Measurements from ENCODE around the gene DSCAM.

DSCAM gene

DNA sequence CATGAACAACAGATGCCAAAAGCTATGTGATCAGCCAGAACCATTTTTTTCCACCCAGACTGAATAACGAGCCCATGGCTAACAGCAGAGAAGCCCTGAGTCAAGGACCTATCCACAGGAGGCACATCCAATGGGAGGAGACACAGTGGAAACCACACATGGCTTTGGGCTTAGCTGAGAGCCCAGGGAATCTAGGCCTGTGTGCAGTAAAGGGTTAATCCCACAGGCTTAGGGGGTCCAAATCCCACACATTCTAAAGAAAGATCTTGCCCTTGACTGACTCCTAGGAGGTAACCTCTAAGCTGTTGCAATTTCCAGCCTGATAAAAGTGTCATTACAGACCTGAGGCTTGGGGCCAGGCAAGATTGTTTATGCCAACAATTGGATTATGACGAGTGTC lies 194.5 kb downstream of the DSCAM start:
- DNase-seq: no peak

DNA sequence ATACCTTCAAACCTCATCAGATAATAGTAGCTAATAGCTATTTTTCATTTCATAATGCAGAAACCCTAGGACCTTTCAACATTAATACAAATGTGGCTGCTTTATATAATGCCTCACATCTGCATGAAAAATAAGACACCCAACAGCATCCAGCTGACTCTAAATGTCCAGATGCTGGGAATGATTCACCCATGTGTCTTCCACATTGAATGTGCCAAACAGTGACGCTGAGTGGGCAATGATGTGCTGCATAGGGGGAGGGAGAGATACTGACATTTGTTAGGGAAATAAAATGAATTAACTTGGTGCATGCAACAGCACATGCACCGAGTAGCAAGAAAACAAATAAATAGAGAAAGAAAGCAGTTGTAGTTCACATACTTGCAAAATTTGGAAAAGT lies 199.3 kb downstream of the DSCAM start:
- no peak for DNase-seq

DNA sequence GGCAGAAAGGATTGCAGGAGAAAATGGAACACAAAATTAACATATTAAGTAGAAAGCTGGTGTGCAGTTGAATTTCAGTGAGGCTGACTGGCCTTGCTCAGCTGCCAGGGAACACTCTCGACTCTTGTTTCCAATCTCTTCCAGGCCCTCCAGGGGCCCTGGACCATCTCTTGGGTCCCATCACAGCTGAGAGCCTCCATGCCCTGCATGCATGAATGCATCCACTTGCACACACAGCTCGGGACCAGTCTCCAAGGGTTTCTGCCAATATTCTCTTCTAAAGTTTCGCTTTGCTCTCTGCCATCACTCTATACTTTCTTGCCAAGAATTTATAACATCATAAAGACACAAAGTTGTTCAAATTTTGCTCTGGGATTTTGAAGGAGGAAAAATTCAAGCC lies 200.3 kb downstream of the DSCAM start:
- no peak for DNase-seq

DNA sequence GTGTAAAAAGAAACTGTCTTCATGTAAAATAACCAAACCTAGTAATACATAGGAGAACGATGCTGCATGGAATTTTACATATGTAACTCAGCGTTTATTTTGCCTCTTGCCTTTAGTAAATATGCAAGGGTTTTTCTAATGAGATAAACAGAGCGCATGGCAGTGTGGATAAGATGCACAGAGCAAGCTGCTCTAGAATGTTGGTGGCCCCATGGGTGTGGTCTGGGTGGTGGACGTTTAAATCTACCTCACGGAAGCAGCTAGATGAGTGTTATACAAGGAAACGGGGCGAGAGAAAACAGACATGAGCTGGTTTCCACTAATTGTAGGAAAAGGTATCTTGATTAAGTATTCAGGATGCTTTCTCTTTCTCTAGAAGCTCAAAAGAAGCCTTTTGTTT lies 205.9 kb downstream of the DSCAM start:
- no peak for DNase-seq

DNA sequence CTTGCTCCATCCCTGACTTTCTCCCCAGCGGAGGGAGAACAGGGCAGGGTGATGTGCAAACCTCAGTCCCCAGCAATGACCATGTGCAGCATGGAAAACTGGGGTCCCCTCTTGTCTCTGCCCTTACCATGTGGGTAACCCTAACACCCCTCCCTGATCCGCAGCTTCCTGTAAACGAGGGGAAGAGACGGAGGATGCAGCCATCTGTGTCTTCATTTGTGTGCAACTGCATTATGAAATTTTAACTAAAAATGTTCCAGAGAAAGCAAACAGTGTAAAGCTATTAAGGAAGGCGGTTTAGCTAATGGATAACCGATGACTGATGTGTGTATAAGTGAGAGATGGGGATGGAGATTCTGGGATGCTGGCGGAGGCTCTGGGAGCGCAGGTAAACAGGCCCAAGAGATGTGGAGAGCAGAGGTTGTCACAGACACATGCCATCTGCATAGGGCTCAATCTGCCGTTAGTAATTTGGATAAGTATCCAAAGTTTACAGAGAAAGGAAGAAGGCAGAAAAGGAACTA lies 206.6 kb downstream of the DSCAM start:
- DNase-seq: no peak

DNA sequence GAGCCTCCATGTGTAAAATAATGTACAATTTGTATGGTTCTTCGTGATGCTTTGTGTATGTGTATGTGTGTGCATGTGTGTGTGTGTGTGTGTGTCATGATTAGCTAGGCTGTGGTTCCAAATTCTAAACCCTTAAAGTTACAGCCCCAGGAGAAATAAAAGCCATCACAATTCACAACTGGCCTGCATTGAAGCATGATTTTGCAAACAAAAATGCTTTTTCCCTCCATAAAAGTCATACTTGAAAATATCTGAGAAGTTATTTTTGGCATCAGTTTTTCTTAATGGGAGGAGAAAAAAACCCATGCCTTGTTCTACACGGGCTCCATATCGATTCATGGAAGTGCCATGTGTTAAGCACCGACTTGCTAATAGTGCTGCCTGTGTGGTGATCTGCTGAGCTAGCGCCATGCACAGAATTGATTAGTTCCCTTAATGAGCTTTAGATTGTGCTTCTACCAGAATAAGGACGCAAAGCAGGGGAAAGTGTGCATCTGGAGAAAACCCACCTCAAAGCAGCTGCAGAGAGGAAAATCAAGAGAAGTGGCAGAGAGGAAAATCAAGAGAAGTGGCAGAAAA lies 207.3 kb downstream of the DSCAM start:
- no peak for DNase-seq

DNA sequence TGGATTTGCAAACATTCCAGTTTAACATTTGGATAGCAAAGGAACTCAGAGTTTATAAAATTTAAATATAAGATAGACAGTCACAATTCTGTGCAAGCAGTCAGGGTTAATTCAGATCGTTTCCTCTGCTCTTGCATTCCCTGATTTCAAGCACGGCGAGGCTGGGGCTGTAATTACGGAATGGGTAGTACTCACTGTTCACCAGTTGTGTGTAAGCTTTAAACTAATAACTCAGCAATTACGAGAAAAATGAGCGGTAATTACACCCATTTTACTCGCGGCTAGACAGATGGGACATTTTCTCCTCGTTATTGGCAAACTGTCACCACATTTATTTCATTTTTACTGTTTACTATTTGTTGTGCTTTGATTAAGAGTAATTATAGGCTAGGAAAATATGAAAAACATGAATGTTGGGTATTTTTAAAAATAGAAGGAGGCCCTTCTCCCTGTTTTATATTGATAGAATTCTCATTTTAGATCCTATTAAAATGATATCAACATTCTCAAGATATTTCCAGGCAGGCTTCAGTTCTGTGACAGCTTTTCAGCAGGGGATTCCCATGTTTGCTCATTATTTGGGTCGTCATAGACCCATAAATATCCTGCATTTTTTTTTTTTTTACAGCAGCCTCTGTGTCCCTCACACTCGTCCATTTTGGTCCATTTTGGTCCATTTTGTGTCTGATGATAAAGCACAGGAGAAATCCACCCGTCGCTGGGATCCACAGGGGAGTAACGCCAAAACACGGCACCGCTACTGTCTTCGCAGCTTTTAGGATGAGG lies 208.3 kb downstream of the DSCAM start:
- DNase-seq: no peak

DNA sequence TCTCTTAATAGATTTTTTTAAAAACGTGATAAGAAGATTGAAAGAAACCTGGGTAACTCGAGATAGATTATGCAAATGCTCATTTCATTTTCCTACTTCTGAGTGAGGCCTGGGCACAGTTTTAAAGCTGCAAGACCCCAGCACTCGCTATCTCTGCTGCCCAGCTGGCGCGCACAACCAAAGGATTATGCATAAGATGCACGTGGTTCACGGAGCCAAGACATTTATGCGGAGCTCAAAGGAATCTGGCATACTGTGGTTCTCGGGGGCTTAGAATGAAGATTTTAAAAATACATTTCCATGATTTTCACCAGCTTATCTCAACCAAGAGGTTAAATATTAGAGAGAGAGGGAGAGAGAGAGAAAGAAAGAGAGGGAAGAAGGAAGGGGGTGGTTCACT lies 210.9 kb downstream of the DSCAM start:
- DNase-seq: no peak

DNA sequence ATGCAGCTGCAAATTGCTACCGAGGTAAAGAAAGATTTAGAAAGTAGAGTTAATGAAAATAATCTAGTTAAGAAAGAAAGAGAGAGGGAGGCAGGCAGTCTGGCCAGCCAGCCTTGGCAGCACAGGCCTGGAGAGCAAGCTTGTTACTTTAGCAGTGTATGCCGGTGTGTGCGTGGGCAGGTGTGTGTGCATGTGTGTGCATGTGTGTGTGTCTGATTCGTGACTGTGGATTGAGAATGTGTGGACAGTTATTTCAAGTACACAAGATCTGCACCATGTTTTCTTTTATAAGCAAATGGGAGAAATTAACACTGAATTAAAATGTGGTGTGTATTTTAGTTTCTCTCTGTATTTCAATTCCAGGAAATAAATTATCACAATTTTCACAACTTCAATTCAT lies 211.6 kb downstream of the DSCAM start:
- no peak for DNase-seq

DNA sequence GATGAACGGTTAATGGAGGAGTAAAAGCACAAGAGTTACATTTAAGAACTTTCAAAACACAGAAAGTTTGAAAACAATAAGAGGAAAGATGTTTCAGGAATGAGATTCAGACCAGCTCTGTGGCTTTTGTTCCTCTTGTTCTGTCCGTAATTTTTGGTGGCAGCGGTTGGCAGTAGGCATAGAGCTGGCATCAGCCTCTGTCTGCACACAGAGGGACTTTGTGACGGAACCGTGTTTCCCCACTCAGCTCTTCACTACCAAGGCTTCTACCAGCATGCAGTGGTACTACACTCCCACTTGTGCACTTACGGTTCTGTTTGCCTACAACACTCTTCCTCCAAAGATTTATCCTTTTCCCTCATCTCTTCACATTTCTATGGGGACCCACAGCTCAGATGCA lies 212.8 kb downstream of the DSCAM start:
- DNase-seq: no peak

DNA sequence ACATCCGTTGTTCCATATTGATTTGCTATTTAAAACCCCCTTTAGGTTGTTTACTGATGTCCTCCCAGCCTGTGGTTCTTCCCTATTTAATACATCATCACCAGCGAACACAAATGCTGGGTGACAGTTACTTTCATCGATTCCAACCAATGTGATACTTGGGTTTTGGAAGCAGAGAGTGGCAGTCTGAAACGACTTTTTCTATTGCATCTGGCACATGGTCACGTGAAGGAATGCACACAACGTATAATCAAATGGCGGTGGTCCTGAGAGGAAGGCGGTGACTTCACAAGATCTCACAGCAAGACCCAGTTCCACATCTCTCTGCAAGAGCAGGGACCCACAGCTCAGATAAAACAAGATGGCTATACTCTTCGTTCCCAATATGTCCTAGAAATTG lies 213.9 kb downstream of the DSCAM start:
- DNase-seq: no peak

DNA sequence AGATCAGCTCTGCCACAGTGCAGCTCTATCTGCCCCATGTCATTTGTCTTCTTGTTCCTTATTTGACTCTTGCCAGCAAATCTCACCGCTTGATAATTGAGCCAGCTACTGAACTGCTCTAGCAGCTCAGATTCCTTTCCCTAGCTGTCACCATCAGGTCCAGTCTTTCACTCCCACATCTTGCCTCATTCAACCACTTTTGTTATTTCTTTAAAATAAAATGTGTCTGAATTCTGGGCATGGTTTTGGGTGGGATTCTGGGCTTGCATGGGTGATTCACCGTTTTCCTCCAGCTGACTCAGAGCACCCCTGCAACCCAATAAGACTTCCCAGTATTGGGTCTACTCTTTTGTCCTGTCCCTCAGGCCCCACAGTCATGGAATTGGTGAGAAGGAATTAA lies 215.7 kb downstream of the DSCAM start:
- DNase-seq: no peak

DNA sequence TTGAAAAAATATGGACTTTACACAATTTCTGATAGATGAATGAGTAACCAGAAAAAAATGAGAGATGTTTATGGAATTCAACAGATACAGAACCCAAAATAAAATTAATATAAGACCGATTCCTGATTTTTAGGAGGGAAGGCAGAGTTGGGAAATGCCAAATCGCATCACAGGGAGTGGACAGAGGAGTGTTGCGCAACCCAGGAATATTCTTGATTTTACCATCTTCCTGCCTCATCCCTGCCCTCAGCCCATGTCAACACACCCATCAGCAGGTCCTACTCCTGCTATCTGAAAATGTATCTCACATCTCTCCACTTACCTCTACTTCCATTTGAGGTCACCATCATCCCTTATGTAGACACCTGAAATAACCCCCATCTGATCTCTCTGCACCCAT lies 221.0 kb downstream of the DSCAM start:
- no peak for DNase-seq

DNA sequence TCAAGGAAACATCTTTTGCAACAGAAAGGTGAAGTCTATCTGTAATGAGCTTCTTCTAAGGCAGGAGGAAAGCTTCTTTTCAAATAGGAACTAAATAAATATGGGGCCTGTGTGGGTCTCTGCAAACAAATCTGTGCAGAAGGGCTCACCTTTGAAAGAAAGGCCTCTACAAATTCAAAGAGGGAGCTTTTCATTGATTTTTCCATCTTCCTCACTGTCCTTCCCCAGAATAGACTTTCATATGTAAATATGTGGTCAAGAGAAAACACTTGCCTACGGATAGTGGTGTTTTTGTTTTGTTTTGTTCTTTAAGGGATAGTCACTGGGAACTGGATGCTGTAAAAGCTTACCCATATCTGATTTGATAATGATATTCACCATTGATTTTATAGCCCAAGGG lies 223.4 kb downstream of the DSCAM start:
- no peak for DNase-seq

DNA sequence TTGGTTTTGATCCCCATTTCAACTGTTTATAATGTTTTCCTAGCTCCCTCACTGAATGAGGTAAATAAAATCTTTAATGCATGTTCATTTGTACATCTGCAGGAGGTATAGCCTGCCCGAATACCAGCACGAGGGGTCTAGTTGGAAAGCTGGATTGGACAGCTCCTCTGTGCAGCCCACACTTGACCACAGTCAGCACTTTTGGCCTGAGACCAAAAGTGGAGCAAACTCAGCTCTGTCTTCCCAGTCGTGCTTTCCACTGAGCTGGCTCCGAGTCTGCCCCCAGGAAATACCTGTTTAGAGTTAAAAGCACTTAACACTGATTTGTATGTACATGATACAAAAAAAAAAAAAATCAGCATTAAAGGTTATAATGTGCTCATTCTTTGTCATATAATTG lies 224.4 kb downstream of the DSCAM start:
- no peak for DNase-seq

DNA sequence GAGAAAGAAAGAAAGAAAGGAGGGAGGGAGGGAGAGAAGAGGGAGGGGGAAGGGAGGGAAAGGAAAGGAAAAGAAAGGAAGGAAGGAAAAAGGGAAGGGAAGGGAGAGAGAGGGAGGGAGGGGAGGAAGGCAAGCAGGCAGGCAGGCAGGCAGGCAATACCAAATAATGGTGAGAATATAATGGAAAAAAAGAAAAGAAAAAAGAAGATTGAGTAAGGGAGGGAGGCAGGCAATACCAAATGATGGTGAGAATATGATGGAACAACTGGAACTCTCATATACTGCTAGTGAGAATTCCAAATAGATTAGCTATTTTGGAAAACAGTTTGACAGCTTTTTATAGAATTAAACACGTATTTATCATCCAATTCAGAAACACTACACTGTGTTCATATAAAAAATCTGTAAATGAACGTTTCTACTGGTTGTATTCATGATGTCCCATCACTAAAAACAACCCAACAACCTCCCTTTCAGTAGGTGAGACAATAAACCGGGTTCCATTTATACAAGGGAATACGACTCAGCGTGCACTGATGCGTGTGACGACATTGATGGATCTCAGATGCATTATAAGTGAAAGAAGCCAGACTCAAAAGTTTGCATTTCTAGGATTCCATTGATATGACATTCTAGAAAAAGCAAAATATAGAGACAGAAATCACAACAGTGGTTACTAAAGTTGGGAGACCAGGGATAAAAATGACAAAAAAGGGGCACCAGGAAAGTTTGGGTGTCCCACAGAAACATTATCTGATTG lies 226.4 kb downstream of the DSCAM start:
- no peak for DNase-seq

DNA sequence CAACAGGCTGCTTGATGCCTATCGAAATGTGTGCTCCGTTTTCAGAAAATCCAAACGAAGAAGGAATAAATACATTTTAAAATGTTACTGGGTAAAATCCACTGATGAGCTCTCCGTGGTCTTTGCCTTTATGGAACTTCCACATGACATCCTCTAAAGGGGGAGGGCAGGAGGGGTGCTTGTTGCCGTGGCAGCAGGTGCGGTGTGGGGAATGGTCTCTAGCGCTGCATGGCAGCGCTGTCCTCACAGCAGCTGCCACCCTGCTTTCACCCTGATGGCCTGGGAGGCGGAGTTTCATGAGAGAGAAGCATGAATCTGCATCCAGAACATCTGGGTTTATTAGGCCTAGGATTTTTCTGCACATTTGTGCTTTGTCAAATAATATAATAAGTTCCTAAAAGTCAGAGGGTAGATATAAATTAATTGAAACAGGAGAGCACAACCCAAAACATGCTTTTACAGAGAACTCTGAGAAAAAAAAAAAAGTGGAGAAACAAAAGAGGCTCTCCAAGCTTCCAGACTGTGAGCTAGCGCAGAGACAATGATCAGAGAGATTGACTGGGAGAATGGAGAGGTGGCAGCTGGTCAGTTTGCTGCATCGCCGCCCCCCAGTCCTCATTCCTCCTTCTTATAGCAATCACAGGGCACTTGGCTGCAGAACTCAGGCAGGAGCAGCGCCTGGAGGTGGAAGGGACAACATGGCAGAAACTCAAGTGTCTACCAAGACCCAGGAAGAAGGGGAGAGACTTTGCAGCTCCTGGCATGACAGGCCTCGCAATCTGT lies 228.6 kb downstream of the DSCAM start:
- no peak for DNase-seq

DNA sequence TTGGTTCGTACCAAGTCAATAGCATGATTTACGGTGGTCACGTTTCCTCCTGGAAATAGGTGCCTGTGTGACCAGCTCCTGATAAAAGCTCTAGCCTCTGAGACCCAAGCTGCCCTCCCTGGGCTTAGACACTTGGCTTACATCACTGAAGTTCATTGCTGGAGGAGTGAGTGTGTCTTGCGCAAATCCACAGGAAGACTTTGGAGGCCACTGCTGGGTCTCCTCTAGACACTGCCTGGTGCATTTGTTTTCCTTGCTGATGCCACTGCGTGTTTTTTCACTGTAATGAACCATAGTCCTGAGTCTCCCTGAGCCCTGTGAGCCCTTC lies 230.6 kb downstream of the DSCAM start:
- no peak for DNase-seq

DNA sequence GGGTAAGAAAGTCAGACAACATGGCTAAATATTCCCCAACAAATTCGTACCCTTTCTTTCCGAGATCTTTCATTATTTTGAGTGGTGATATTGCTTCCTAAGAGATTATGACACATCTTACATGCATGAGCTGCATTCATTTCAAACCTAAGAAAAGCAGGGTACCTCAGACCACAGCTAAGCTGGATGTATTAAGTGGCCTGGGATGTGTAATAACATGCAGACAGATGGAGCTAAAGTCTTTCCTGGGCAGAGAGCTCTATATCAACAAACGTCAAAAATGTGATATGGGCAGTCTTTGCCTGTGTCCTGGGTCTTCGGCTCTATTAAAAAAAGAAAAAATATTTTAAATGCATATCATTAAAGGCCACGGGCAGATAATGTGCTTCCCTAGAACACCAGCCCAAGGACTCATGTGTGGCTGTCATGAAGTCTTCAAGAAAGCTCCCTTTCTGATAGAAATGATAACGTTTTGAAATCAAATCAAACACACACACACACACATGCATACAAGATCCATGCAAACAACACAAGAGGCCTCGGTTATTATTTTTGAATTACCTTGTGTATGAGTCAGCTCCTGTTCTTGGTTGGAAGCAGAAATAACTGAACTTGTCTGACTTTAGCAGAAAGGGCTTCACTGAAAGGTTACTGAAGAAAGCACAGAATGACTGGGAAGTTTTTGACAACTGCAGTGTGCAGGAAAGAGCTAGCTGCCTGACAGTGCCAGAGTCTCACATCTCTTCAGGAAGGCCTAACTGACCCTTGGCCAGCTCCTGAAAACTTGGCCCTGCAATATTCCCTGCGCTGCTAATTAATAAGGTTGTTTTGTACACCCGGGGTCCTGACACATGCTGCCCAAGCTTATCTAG lies 231.2 kb downstream of the DSCAM start:
- no peak for DNase-seq

DNA sequence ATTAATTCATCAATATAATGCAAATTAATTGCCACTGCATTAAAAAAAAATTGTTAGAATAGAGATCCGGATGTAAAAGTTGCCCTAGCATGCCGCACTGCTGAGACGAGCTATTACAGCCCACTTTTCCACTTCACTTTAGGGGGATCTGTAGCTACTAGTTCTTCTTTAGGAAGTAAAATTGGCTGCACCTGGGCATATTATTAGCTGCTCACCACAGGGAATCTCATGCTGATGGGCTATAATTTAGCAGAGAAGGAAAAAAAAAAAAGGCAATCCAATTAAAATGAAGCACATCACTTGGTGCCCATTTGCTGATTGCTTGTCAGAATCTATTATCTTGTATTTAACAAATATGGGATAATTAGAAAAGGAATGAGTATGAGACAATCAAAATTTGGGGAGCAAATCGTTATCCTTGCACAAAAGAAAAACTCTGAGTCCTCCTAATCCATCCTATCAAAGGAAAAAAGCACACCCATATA lies 233.4 kb downstream of the DSCAM start:
- no peak for DNase-seq

DNA sequence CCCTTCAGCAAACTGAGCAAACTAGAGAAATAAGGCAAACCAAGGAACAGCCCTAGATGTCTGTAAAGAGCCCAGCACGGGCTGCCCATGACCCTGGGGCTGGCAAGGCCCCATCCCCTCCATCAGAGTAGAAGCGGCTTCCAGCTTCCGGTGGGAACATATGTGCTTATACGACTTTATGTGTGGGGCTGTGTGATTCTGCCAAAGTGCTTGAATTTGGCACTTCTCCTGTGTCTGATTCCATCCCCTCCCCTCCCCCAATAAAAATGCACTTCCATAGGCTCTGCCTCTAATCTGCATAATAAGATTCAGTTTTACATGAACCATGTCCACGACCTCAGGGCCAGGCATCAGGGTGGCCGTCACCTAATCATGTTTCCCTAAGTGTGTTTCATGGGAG lies 236.6 kb downstream of the DSCAM start:
- no peak for DNase-seq

DNA sequence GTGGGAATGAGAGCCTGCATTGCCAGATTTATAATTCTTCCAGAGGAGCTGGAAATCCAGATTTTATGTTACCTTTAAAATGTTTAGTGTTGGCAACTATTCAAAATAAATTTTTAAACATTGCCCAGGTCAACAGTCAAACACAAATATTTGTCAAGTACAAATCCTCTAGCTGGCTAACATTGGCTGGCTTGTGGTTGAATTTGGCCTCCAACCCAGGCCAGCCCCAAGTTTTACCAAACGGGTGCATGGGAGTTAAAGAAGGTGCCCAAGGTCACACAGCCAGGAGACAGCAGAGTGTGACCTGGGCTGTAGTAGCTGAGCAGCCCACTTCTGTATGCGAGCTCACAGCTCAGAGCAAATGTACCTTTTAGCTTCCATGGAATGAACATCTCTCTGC lies 240.6 kb downstream of the DSCAM start:
- no peak for DNase-seq
